Memory B cell (primary cell): ENCODE results near the gene ABLIM2.

Experiments used
- ATAC-seq: fragments of 150-1000 bp; cut with Tn5 transposase; 2 replicates; pipeline ENCODE4 v1.10.0; 2021; ENCODE audit warnings: low read depth, mild to moderate bottlenecking, moderate library complexity
- DNase-seq, 2 donors: peaks; one replicate each; pipeline ENCODE4 v3.0.0; 2022; ENCODE audit warnings: low spot score in 2 of 2
- H3K27ac Mint-ChIP-seq: one replicate; pipeline ENCODE4 v1.8.0; 2022; ENCODE audit warnings: mild to moderate bottlenecking, moderate library complexity, mixed read lengths
- H3K27me3 Mint-ChIP-seq: one replicate; pipeline ENCODE4 v1.8.0; 2022; ENCODE audit warnings: mixed read lengths
- H3K36me3 Mint-ChIP-seq: one replicate; pipeline ENCODE4 v1.8.0; 2022; ENCODE audit warnings: mild to moderate bottlenecking, mixed read lengths
- H3K4me1 Mint-ChIP-seq: one replicate; pipeline ENCODE4 v1.8.0; 2022; ENCODE audit warnings: mixed read lengths
- H3K4me3 Mint-ChIP-seq: one replicate; pipeline ENCODE4 v1.8.0; 2022; ENCODE audit warnings: mild to moderate bottlenecking, moderate library complexity, mixed read lengths
- H3K9me3 Mint-ChIP-seq: one replicate; pipeline ENCODE4 v1.8.0; 2022; ENCODE audit warnings: mixed read lengths

ABLIM2 gene

GRCh38 chr4:8050180-8050554, 108.4 kb downstream of the ABLIM2 start:
- Mint-ChIP-seq H3K27ac (no peak overlapping the region), H3K36me3 (peaks cover 7% of the 10 kb centered on the region), H3K4me1 (no peaks in the 10 kb centered on the region)

GRCh38 chr4:8048856-8049676, 109.5 kb downstream of the ABLIM2 start:
- Mint-ChIP-seq H3K9me3 (no peaks in the 10 kb centered on the region), H3K4me1 (no peaks in the 10 kb centered on the region)

More at GRCh38 chr4:8050180-8050554, 108.4 kb downstream of the ABLIM2 start:
- Mint-ChIP-seq H3K4me3 (no peak overlapping the region), H3K9me3 (no peaks in the 10 kb centered on the region), H3K27me3 (peaks cover 5% of the 10 kb centered on the region)
- ATAC-seq (no peak), DNase-seq (no peak)

DNA sequence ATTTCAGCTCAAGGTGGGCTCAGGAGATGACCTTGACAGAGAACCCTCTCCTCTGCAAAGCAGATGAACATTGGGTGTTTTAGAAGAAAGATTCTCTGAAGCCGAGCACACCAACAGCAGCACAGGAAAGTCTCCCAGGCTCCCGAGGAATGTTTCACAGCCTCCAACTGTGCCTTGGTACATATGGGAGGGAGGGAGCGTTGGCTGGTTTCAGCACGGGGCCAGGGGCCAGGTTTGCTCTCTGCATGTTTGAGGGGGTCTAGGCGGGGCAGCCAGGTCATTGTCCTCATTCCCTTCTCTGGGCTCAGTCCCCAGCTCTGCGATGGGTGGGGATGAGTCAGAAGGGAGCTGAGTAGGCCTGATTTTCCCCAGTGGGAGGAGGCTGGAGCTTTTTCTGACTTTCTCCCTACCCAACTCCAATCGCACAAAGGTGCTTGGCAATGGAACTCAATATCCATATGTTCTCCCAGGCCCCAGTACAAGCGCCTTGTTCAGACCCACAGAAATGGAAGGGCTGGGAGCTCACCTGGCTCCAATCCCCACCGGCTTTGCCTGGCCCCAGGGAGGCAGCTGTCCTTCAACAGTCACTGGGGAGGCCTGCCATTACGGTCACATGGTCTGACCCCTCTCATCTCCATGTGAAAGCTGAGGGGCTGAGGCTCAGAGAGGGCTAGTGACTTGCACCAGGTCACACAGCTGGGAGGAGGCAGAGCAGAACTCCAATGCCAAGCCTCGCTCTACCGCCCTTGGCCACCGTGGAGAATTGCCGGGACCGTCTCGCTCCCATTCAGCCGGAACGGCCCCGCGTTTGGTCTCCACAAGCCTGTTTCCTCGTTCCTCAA, 110.6 kb downstream of the ABLIM2 start:
- Mint-ChIP-seq H3K27ac (no peak overlapping the region), H3K4me1 (no peaks in the 10 kb centered on the region), H3K4me3 (no peak overlapping the region), H3K9me3 (no peaks in the 10 kb centered on the region), H3K27me3 (peaks cover 6% of the 10 kb centered on the region), H3K36me3 (peaks cover 6% of the 10 kb centered on the region)
- DNase-seq (no peak), ATAC-seq (no peak)

More at GRCh38 chr4:8048856-8049676, 109.5 kb downstream of the ABLIM2 start:
- Mint-ChIP-seq H3K27me3 (peaks cover 5% of the 10 kb centered on the region), H3K27ac (no peak overlapping the region), H3K36me3 (peaks cover 7% of the 10 kb centered on the region), H3K4me3 (no peak overlapping the region)
- ATAC-seq (no peak), DNase-seq (no peak)

GRCh38 chr4:8046925-8047541, 111.6 kb downstream of the ABLIM2 start:
- H3K27me3 Mint-ChIP-seq: peaks cover 7% of the 10 kb centered on the region
- H3K4me3 Mint-ChIP-seq: no peak overlapping the region
- H3K36me3 Mint-ChIP-seq: peaks cover 6% of the 10 kb centered on the region
- no peaks in the 10 kb centered on the region for H3K4me1 Mint-ChIP-seq
- DNase-seq (no peak), ATAC-seq (no peak)
- no peaks in the 10 kb centered on the region for H3K9me3 Mint-ChIP-seq
- no peak overlapping the region for H3K27ac Mint-ChIP-seq

GRCh38 chr4:8045909-8046308, 112.7 kb downstream of the ABLIM2 start:
- Mint-ChIP-seq H3K4me1 (no peaks in the 10 kb centered on the region), H3K4me3 (no peak overlapping the region), H3K36me3 (peaks cover 8% of the 10 kb centered on the region), H3K27me3 (peaks cover 9% of the 10 kb centered on the region), H3K27ac (no peak overlapping the region), H3K9me3 (no peaks in the 10 kb centered on the region)
- ATAC-seq (no peak), DNase-seq (no peak)

GRCh38 chr4:8044699-8045098, 113.9 kb downstream of the ABLIM2 start:
- H3K4me3 Mint-ChIP-seq: no peak overlapping the region
- H3K4me1 Mint-ChIP-seq: no peaks in the 10 kb centered on the region
- no peak for DNase-seq
- H3K36me3 Mint-ChIP-seq: peaks cover 8% of the 10 kb centered on the region
- H3K27me3 Mint-ChIP-seq: peaks cover 9% of the 10 kb centered on the region
- H3K27ac Mint-ChIP-seq: no peak overlapping the region
- H3K9me3 Mint-ChIP-seq: no peaks in the 10 kb centered on the region
- ATAC-seq: no peak

DNA sequence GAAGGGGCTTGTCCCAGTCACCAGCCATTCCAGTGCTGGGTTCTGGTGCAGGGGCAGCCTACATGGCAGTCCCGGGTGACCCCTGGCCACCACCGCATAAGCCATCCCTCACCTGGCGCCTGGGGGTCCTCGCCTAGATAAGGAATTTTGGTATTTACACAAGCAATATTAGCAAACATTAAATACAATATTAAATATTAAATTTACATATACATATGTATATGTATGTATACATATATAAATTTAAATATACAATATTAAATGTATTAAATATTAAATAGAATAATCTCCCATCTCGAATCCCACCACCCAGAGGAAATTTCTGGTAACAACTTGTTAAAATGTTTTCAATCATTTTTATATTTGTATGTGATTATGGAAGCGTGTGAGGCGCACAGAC, 114.4 kb downstream of the ABLIM2 start:
- ATAC-seq: no peak
- Mint-ChIP-seq H3K27ac (no peak overlapping the region), H3K9me3 (no peaks in the 10 kb centered on the region), H3K36me3 (peaks cover 9% of the 10 kb centered on the region), H3K4me1 (peaks cover 3% of the 10 kb centered on the region), H3K4me3 (no peak overlapping the region), H3K27me3 (peaks cover 11% of the 10 kb centered on the region)
- no peak for DNase-seq

DNA sequence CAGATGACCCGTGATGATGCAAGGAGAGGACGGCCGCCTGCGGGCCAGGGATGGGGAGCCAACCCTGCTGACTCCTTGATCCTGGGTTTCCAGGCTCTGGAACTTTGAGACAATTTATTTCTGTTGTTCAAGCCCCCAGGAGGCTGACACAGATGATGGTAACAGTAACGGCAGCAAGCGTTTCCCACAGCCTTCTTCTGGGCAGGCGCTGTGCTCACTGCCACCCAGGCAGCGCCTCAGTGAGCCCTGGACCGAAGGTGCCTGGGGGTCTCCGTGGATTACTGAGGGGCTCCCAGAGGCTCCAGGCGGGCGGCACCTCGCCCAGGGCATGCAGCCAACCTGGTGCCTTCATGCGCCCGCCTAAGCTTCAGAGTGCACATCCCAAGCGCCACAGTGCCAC, 115.0 kb downstream of the ABLIM2 start:
- H3K27me3 Mint-ChIP-seq: peaks cover 14% of the 10 kb centered on the region
- no peak overlapping the region for H3K27ac Mint-ChIP-seq
- peaks cover 9% of the 10 kb centered on the region for H3K36me3 Mint-ChIP-seq
- no peak for ATAC-seq
- peaks cover 3% of the 10 kb centered on the region for H3K4me1 Mint-ChIP-seq
- no peak for DNase-seq
- no peak overlapping the region for H3K4me3 Mint-ChIP-seq
- no peaks in the 10 kb centered on the region for H3K9me3 Mint-ChIP-seq

DNA sequence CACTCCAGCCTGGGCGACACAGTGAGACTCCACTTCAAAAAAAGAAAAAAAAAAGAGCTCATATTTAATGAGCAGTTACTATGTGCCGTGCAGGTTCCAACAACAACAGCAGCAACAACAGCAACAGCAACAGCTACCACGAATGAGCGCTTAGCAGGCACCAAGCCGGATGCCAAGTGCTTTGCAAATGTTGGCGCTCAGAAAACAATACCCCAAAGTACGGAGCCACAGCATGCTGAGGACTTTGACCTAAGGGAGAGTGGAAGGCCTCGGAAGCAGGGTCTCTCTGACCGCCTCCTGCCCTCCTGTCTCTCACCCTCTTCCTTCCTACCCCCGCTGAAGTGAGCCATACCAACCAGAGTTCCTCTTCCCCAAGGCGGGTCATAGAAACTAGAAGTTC, 116.7 kb downstream of the ABLIM2 start:
- H3K4me3 Mint-ChIP-seq: no peak overlapping the region
- no peak for ATAC-seq
- H3K36me3 Mint-ChIP-seq: peaks cover 9% of the 10 kb centered on the region

DNA sequence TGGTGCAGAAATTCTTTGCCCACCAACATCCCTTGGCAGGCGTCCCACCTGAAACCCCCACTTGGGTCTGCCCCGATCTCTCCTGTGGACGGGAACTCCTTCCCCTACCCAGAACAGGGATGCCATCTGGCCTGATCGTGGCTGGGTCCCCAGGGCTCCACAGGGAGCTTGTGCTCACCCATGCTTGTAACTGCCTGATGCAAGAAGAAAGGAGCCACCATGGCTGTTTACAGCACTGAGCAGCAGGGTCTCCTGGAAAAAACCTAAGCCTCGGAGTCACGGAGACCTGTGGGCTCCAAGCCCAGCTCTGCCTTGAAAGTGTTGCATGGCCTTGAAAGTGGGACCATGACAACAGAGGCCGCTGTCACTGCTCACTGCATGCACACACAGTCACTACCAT, 117.4 kb downstream of the ABLIM2 start:
- Mint-ChIP-seq H3K4me1 (peaks cover 3% of the 10 kb centered on the region), H3K27ac (no peak overlapping the region), H3K36me3 (peaks cover 9% of the 10 kb centered on the region)

More for the DNA sequence above, 116.7 kb downstream of the ABLIM2 start:
- Mint-ChIP-seq H3K27me3 (peaks cover 14% of the 10 kb centered on the region), H3K27ac (no peak overlapping the region), H3K9me3 (no peaks in the 10 kb centered on the region), H3K4me1 (peaks cover 3% of the 10 kb centered on the region)
- no peak for DNase-seq

DNA sequence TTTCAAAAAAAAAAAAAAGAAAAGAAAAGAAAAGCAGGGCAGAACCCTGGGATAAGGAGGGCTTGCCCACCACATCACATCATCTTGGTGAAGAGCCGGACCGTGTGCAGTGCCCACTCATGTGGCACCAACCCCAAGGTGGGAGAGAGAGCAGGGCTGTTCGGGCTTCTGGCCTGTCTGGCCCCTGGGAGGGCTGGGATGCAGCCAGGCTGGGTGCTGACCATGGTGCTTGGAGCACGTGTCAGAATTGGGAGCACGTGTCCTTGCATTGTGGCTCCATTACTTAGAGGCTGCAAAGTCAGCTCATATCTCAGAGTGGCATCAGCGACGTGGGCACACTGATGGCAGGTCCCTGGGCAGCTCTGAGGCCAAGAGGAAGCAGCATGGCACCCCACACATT, 118.0 kb downstream of the ABLIM2 start:
- Mint-ChIP-seq H3K27me3 (peaks cover 12% of the 10 kb centered on the region), H3K27ac (no peak overlapping the region), H3K9me3 (no peaks in the 10 kb centered on the region), H3K36me3 (peaks cover 9% of the 10 kb centered on the region), H3K4me3 (no peak overlapping the region), H3K4me1 (peaks cover 3% of the 10 kb centered on the region)
- ATAC-seq: no peak
- no peak for DNase-seq

More for the DNA sequence above, 117.4 kb downstream of the ABLIM2 start:
- Mint-ChIP-seq H3K9me3 (no peaks in the 10 kb centered on the region), H3K27me3 (peaks cover 14% of the 10 kb centered on the region), H3K4me3 (no peak overlapping the region)
- ATAC-seq: no peak
- DNase-seq: no peak

DNA sequence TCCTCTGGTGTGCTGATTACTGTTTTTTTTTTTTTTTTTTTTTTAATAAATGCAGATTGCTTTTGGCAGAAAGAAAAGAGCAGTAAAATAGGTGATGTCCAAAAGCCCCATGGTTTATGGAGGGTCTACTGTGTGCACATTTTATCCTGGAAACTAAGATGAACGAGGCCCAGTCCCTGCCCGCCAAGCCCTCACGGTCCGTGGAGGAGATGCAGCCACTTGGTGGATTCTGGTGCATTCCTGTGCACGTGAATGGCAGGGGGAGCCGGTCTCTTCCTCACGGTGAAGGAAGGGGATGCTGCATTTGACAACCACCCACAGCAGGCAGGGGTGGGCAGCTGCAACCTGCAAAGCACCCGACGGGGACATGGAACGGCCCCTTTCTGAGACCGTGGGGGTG, 118.8 kb downstream of the ABLIM2 start:
- Mint-ChIP-seq H3K27me3 (peaks cover 12% of the 10 kb centered on the region), H3K4me1 (peaks cover 9% of the 10 kb centered on the region), H3K36me3 (peaks cover 9% of the 10 kb centered on the region), H3K4me3 (no peak overlapping the region), H3K9me3 (no peaks in the 10 kb centered on the region), H3K27ac (no peak overlapping the region)
- DNase-seq (no peak), ATAC-seq (no peak)

DNA sequence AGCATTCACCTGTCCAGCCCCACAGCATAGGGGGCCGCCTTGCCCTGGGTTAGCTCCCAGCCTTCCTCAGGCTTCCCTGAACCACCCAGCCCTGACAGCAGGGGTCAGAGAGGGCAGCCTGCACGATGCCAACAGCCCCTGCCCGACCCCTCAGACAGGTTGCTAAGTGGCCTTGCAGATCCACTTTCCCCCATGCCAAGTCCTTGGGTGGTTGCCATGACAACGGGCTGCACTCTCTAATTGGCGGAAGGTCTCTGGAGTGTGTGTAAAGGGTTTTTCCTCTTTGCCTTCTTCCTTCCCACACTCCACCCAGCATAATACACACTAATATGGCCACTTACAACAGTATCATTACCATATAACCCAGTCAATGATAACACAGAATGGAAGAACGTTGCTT, 119.3 kb downstream of the ABLIM2 start:
- Mint-ChIP-seq H3K36me3 (peaks cover 8% of the 10 kb centered on the region), H3K9me3 (no peaks in the 10 kb centered on the region), H3K4me1 (peaks cover 9% of the 10 kb centered on the region), H3K4me3 (no peak overlapping the region), H3K27me3 (peaks cover 12% of the 10 kb centered on the region), H3K27ac (no peak overlapping the region)
- ATAC-seq (no peak), DNase-seq (no peak)

- Mint-ChIP-seq H3K27me3 (peaks cover 15% of the 10 kb centered on the region), H3K4me1 (peaks cover 12% of the 10 kb centered on the region), H3K27ac (no peak overlapping the region), H3K36me3 (peaks cover 11% of the 10 kb centered on the region), H3K9me3 (no peaks in the 10 kb centered on the region), H3K4me3 (no peak overlapping the region)
- no peak for ATAC-seq
- no peak for DNase-seq
Measured at GRCh38 chr4:8038719-8039251, 119.8 kb downstream of the ABLIM2 start.
